SH-SY5Y (cell line): ENCODE results near the gene C2.

Experiments used
- GATA2 ChIP-seq: IDR thresholded peaks from 2 replicates; pipeline ENCODE4 v1.6.1; 2011; ENCODE audit warnings: mild to moderate bottlenecking, low read depth, low read length
- GATA3 ChIP-seq: IDR thresholded peaks from 2 replicates; pipeline ENCODE4 v1.6.1; 2011; ENCODE audit warnings: low read depth, mild to moderate bottlenecking, low read length, moderate library complexity

- no peak for TF ChIP-seq GATA2
- no peak for TF ChIP-seq GATA3
Observed at GRCh38 chr6:31888276-31889258, 39.0 kb upstream of the C2 start.
